DMS153 (cell line): ENCODE results near the gene HCN3.
A peak's percentile ranks its signal among the peaks of the same experiment; 100 is the strongest.
"Not testable (repeated sequence)": the region's sequence is repeated elsewhere in the genome, so short reads cannot be mapped to it uniquely, and the experiment has no call there.

Source experiments
- DNase-seq: peaks from one replicate; lab custom pipeline; 2025; lab: John Stamatoyannopoulos, UW

The HCN3 gene

DNA sequence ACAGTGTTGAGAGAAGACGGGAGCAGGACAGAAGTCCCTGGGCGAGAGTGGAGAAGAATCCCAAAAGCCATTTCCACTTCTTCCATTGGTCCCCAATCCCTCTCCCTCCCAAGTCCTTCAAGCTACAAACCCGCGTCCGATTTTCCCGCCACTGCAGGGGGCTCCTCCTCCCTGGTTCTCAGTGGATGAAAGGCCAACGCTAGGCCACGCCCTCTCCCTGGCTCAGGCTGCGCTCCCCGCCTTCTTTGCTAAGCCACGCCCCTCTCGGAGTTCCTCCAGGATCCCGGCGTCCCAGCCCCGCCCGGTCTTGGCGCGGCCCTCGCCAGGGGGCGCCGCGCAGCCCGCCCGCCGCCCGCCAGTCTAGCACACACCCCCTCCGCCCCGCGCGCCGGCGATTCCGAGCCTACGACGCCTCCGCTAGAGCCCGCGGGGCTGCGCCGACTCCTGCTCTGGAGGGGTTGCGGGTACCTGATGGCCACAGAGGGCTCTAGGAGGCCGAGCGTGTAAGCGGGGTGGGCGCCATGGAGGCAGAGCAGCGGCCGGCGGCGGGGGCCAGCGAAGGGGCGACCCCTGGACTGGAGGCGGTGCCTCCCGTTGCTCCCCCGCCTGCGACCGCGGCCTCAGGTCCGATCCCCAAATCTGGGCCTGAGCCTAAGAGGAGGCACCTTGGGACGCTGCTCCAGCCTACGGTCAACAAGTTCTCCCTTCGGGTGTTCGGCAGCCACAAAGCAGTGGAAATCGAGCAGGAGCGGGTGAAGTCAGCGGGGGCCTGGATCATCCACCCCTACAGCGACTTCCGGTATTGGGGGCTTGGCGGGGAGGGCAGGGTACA lies at the start of gene HCN3:
Gene HCN3 (plus strand): TSS at position 394 of the 832 bp plus-strand sequence. CDS start 128 bp downstream, at position 522.
- DNase-seq: peak; percentile 97

- DNase-seq: no peak
Measured at GRCh38 chr1:155228096-155228427, 49.2 kb upstream of the HCN3 start.

DNA sequence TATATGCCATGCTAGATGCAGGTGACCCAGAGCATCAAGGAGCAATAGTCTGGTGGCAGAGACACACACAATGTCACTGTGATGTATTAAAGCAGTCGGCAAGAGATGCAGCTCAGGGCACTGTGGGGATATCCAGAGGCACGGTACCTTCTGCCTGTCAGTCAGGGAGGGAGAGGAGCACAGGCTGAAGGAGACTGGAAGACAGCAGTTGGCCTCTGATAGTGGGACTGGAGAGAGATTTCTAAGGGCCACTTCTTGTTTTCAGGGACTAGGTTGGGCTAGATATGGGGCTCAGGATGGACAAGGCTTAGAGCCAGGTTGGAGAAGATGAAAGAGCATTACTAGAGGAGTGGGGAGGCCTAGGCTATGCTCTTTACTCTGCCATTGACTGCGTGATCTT lies 46.0 kb upstream of the HCN3 start:
- not testable (repeated sequence) for DNase-seq

GRCh38 chr1:155232001-155232978 lies 45.0 kb upstream of the HCN3 start:
- not testable (repeated sequence) for DNase-seq

GRCh38 chr1:155233502-155233901 lies 43.8 kb upstream of the HCN3 start:
- not testable (repeated sequence) for DNase-seq

DNA sequence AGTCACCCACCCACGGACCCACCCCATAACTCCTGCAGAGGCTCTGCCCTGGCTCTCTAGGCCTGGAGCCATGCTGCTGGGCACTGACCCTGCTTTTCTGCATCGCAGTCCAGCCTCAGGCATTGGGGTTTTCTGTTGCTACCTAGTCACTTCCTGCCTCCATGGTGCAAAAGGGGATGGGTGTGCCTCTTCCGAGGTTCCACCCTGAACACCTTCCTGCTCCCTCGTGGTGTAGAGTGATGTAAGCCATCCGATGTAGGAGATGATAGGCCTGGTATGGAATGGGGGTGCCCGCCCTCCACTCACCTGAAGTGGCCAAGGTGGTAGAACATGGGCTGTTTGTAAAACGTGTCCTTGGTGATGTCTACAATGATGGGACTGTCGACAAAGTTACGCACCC lies 41.9 kb upstream of the HCN3 start:
- DNase-seq: not testable (repeated sequence)

- no peak for DNase-seq
Measured at GRCh38 chr1:155236451-155236850, 40.8 kb upstream of the HCN3 start.

- peak; percentile 84 for DNase-seq
Measured at GRCh38 chr1:155241069-155241679, 36.1 kb upstream of the HCN3 start.

GRCh38 chr1:155241841-155242264 lies 35.4 kb upstream of the HCN3 start:
- DNase-seq: no peak

- no peak for DNase-seq
Measured at GRCh38 chr1:155242805-155243358, 34.4 kb upstream of the HCN3 start.

- peak; percentile 100 for DNase-seq
Measured at GRCh38 chr1:155244368-155245162, 32.7 kb upstream of the HCN3 start.

DNA sequence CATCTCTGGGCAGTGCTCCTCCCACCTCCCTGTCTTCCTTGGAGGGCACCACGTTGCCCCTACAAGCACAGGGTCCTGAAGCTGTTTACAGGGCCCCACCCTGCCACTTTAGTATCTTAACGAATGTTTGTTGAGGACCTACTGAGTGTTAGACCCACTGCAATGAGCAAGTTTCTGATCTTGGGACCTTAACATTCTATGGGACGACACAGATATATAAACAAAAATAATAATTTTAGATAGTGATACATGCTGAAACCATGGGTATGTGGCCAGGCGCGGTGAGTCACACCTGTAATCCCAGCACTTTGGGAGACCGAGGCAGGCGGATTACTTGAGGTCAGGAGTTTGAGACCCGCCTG lies 32.1 kb upstream of the HCN3 start:
- DNase-seq: no peak

- DNase-seq: not testable (repeated sequence)
Measured at GRCh38 chr1:155246796-155247195, 30.5 kb upstream of the HCN3 start.

DNA sequence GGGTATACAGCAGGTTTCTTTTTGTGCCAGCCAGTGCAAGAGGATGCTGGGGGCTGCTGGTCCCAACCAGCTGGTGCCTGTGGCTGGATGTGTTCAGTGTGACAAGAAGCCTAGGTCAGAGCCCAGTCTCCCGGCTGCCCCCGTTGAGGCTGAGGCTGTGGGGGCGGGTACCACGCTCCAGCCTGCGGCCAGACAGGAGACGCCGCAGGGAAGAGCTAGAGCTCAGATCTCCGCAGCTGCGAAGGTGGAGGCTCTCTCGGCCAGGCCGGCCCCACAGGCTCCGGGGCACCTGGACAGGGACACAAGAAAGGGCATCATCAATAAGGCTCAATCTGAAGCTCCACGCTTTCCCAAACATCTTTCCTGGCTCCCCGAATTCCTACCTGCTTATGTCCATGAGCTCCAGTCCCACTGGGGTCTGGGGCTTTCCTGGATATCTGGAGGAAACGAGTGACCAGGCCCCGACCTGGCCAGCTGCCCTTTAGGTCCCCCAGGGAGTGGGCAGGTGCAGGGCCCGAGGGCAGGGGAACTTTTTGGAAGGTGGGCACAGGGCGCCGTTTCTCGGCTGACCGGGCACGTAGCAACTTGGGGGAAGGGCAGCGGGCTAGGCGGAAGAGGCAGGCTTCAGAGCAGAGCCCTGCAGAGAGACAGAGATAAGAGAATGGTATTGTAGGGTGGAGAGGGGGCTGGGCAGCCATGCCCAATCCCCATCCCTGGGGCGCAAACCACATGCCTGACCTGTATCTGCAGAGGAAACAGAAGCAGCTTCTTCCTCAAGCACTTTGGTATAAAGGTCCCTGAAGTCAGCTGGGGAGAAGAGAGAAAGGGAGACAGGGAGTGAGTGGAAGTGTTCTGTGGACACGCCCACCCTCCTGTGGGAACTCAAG lies 29.4 kb upstream of the HCN3 start:
- no peak for DNase-seq

DNA sequence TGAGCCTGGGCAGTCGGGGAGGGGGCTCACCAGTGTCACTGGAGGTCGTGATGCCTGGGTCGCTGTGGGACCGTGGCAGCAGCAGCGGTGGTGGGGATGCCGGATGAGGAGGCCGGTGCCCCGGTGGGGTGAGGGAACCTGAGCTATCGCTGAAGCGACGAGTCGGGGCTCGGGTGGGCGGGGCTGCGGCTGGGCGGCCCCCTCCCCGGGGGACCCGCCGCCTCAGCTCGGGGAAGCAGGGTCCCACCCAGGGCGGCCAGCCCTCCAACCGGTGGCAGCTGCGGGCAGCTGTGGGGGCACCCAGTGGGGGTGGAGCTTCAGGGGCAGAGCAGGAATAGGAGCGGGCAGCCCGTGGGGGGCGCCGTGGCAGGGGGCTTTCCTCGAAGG lies 27.0 kb upstream of the HCN3 start:
- DNase-seq: no peak

- peak; percentile 91 for DNase-seq
Measured at GRCh38 chr1:155250633-155251449, 26.4 kb upstream of the HCN3 start.

GRCh38 chr1:155251566-155251965 lies 25.7 kb upstream of the HCN3 start:
- DNase-seq: no peak

GRCh38 chr1:155253208-155253607 lies 24.1 kb upstream of the HCN3 start:
- DNase-seq: no peak

DNA sequence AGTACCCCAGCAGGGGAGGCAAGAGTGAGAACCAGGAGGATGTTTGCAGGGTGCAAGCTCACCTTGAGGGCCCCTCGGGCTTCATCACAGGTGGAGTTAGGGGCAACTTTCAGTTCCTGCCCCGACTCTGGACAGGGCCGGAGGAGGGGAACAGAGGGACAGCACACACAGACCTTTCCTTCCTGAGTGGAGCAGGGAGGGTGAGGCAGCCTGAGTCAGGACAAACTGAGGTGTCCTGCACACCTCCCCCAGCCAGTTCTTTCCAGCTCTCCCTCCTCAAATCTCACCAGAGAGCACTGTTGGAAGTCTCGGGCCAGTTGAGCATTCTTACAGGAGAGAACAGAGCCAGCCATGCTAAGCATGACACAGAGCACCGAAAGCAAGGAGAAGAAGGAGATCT lies 23.5 kb upstream of the HCN3 start:
- DNase-seq: no peak
